Esophagus squamous epithelium (tissue), 5 donors: ENCODE data around the gene CPED1. TPM values are rescaled to one million over a fixed set of nuclear protein-coding genes. Genes with fewer than 3 reads are reported as not detected.

Source experiments
- DNase-seq: peaks from one replicate; lab custom pipeline; 2025; lab: John Stamatoyannopoulos, UW
- H3K27ac ChIP-seq, 4 donors: fragments of 200-600 bp; sonication (generic); one replicate each; pipeline ENCODE4 v1.5.1; 2016 to 2019; ENCODE audit warnings: mild to moderate bottlenecking in 1 of 4
- H3K27me3 ChIP-seq, 4 donors: fragments of 200-600 bp; sonication (generic); 1 replicate in 3 of 4; 2 replicates in 1 of 4; pipeline versions ENCODE4 v1.5.1 to v1.6.0; 2017 to 2021; ENCODE audit warnings: antibody characterized with exemption in 1 of 4
- H3K36me3 ChIP-seq, 3 donors: fragments of 200-600 bp; sonication (generic); one replicate each; pipeline ENCODE4 v1.5.1; 2016 to 2019
- H3K4me1 ChIP-seq, 3 donors: fragments of 200-600 bp; sonication (generic); one replicate each; pipeline ENCODE4 v1.5.1; 2017 to 2019
- H3K4me3 ChIP-seq, 4 donors: fragments of 200-600 bp; sonication (generic); 1 replicate in 3 of 4; 2 replicates in 1 of 4; pipeline ENCODE4 v1.5.1; 2016 to 2019; ENCODE audit warnings: mild to moderate bottlenecking in 2 of 4, moderate library complexity in 1 of 4
- H3K9me3 ChIP-seq, 3 donors: fragments of 200-600 bp; sonication (generic); one replicate each; pipeline ENCODE4 v1.5.1; 2016 to 2019
- CTCF ChIP-seq, 6 experiments: fragments of 450-650 bp in 4 of 6; fragments of 200-600 bp in 2 of 6; sonication (generic) in 2 of 6; IDR thresholded peaks; one replicate each; pipeline ENCODE4 v1.5.1; 2016 to 2019; ENCODE audit warnings: antibody characterized with exemption in 6 of 6, mild to moderate bottlenecking in 4 of 6, moderate library complexity in 4 of 6
- POLR2A ChIP-seq, 4 donors: fragments of 450-650 bp; IDR thresholded peaks; one replicate each; pipeline ENCODE4 v1.6.1; 2017; ENCODE audit warnings: antibody characterized with exemption in 4 of 4, mild to moderate bottlenecking in 4 of 4, moderate library complexity in 3 of 4
- WGBS, 2 donors: methylation state at CpG; one replicate each; pipeline ENCODE4 v1.1.5; 2018; 5-methylcytosine and 5-hydroxymethylcytosine counted together
- intact Hi-C: fragments of 100-400 bp; cut with DNase I; formaldehyde crosslinking; loops from one replicate; pipeline ENCODE4 v1.15.0; 2022
- total RNA-seq, 4 donors: library from RNA; depleted of rRNA; stranded (reverse); fragments of >200 nt; gene quantifications; one replicate each; pipeline ENCODE4 v1.1.0, GENCODE V29; 2016
- donor health status: DM: yes; HTN: yes; CAD: no.

The CPED1 gene
- total RNA-seq, 4 donors from 2014 or later, result 0.61 to 6.3 (median 2.3) TPM

- no peak overlapping the region for H3K4me3 ChIP-seq
- peaks cover 0 to 19% (median 0%) of the 10 kb centered on the region in 4 donors for H3K27me3 ChIP-seq
- H3K27ac ChIP-seq, result no peak overlapping the region
- no peaks in the 10 kb centered on the region for H3K36me3 ChIP-seq
- H3K4me1 ChIP-seq, result peaks cover 0 to 27% (median 0%) of the 10 kb centered on the region in 3 donors
- H3K9me3 ChIP-seq, result no peaks in the 10 kb centered on the region
- TF ChIP-seq POLR2A (IDR thresholded peaks at IDR 0.05) (no peak), CTCF (IDR thresholded peaks at IDR 0.05) (no peak)
- intact Hi-C loops, result loop anchor here (5.0 kb wide), 1 partner anchor 87 kb away; no protein-coding TSS in a partner anchor
- DNase-seq, result no peak
- 28 to 58% methylated on average over 2 of the region's 2 CpGs for WGBS, 2 donors
Measured at GRCh38 chr7:120985130-120985758, 3.3 kb upstream of the CPED1 start.

GRCh38 chr7:120985839-120986238 is 2.7 kb upstream of the CPED1 start:
- H3K27ac ChIP-seq, result no peak overlapping the region
- H3K27me3 ChIP-seq, result peaks cover 0 to 23% (median 0%) of the 10 kb centered on the region in 4 donors
- no peak overlapping the region for H3K4me3 ChIP-seq
- intact Hi-C loops, result loop anchor here (5.0 kb wide), 1 partner anchor 86 kb away; no protein-coding TSS in a partner anchor
- TF ChIP-seq CTCF (IDR thresholded peaks at IDR 0.05) (no peak), POLR2A (IDR thresholded peaks at IDR 0.05) (no peak)
- H3K9me3 ChIP-seq, result no peaks in the 10 kb centered on the region
- 74 to 83% methylated on average over 2 of the region's 2 CpGs for WGBS, 2 donors
- no peak for DNase-seq
- no peaks in the 10 kb centered on the region for H3K36me3 ChIP-seq
- H3K4me1 ChIP-seq, result peaks cover 0 to 27% (median 0%) of the 10 kb centered on the region in 3 donors

- intact Hi-C loops, result loop anchor here (5.0 kb wide), 1 partner anchor 86 kb away; no protein-coding TSS in a partner anchor
- H3K36me3 ChIP-seq, result no peaks in the 10 kb centered on the region
- DNase-seq, result no peak
- H3K9me3 ChIP-seq, result no peaks in the 10 kb centered on the region
- H3K27ac ChIP-seq, result no peak overlapping the region
- peaks cover 0 to 25% (median 0%) of the 10 kb centered on the region in 4 donors for H3K27me3 ChIP-seq
- TF ChIP-seq POLR2A (IDR thresholded peaks at IDR 0.05) (no peak), CTCF (IDR thresholded peaks at IDR 0.05) (no peak)
- no peak overlapping the region for H3K4me3 ChIP-seq
- H3K4me1 ChIP-seq, result peaks cover 0 to 27% (median 0%) of the 10 kb centered on the region in 3 donors
- 70 to 78% methylated on average over 2 of the region's 2 CpGs for WGBS, 2 donors
Measured at GRCh38 chr7:120986650-120987049, 1.9 kb upstream of the CPED1 start.

GRCh38 chr7:120987280-120987679 is 1.2 kb upstream of the CPED1 start:
- DNase-seq, result no peak
- intact Hi-C loops, result loop anchor here (5.0 kb wide), 1 partner anchor 85 kb away; no protein-coding TSS in a partner anchor
- Histone ChIP-seq H3K4me3 (no peak overlapping the region), H3K27ac (peak overlapping the region in 2 of 4 donors; percentile 83 to 86), H3K27me3 (peaks cover 0 to 25% (median 0%) of the 10 kb centered on the region in 4 donors), H3K9me3 (no peaks in the 10 kb centered on the region), H3K4me1 (peaks cover 0 to 29% (median 4%) of the 10 kb centered on the region in 3 donors), H3K36me3 (no peaks in the 10 kb centered on the region)
- 2 to 4% methylated on average over 3 of the region's 3 CpGs for WGBS, 2 donors
- TF ChIP-seq CTCF (IDR thresholded peaks at IDR 0.05) (no peak), POLR2A (IDR thresholded peaks at IDR 0.05) (no peak)
